Glomerular endothelial cell (primary cell): Measurements from ENCODE around the gene XAB2. TPM values are rescaled to one million over a fixed set of nuclear protein-coding genes. Genes with fewer than 3 reads are reported as not detected.

Experiments
- DNase-seq: peaks from one replicate; pipeline ENCODE4 v3.0.0-alpha.2; 2011; ENCODE audit warnings: low read depth, low spot score; ENCODE audit errors: extremely low read depth
- total RNA-seq: library from RNA; depleted of rRNA; stranded (reverse); fragments of >200 nt; gene quantifications from 2 replicates; pipeline ENCODE4 v1.2.3, GENCODE V29; 2015

XAB2 gene
- total RNA-seq: 40.5 and 46.3 TPM in 2 replicates

GRCh38 chr19:7629347-7630054 is at the start of gene XAB2, which contains the start of gene PET100:
Gene XAB2 (minus strand): TSS chr19:7629545. CDS start chr19:7629527, 18 bp downstream.
Gene PET100 (plus strand): TSS chr19:7629793. CDS start chr19:7629834, 41 bp downstream.
- DNase-seq: peak; percentile 97

GRCh38 chr19:7677669-7678311 is 48.4 kb upstream of the XAB2 start:
- no peak for DNase-seq

- no peak for DNase-seq
These were observed 47.5 kb upstream of the XAB2 start, which contains the start of gene MCEMP1 for GRCh38 chr19:7676854-7677253. Gene MCEMP1 (plus strand): TSS chr19:7677090. CDS start chr19:7677121, 31 bp downstream.

- no peak for DNase-seq
These were observed 47.0 kb upstream of the XAB2 start for GRCh38 chr19:7676376-7676775.

GRCh38 chr19:7674010-7675005 is 45.0 kb upstream of the XAB2 start:
- no peak for DNase-seq

- DNase-seq: no peak
These were observed 43.2 kb upstream of the XAB2 start for GRCh38 chr19:7672522-7672921.

GRCh38 chr19:7670790-7671189 is 41.4 kb upstream of the XAB2 start:
- DNase-seq: no peak

GRCh38 chr19:7670150-7670783 is 40.9 kb upstream of the XAB2 start:
- DNase-seq: no peak

GRCh38 chr19:7669641-7670040 is 40.3 kb upstream of the XAB2 start:
- DNase-seq: no peak

- no peak for DNase-seq
These were observed 39.5 kb upstream of the XAB2 start, which contains the start of gene RETN for GRCh38 chr19:7668842-7669241. Gene RETN (plus strand): TSS chr19:7669049. CDS start chr19:7669327, 278 bp downstream.

GRCh38 chr19:7665076-7665475 is 35.7 kb upstream of the XAB2 start:
- DNase-seq: no peak

- no peak for DNase-seq
These were observed 34.4 kb upstream of the XAB2 start for GRCh38 chr19:7663706-7664105.

GRCh38 chr19:7662657-7663056 is 33.3 kb upstream of the XAB2 start:
- no peak for DNase-seq

GRCh38 chr19:7661744-7662538 is 32.6 kb upstream of the XAB2 start:
- DNase-seq: no peak

- no peak for DNase-seq
These were observed 28.9 kb upstream of the XAB2 start for GRCh38 chr19:7658219-7658686.

- DNase-seq: no peak
These were observed 27.9 kb upstream of the XAB2 start for GRCh38 chr19:7657131-7657751.

GRCh38 chr19:7655581-7655980 is 26.2 kb upstream of the XAB2 start:
- DNase-seq: no peak

GRCh38 chr19:7654401-7654800 is 25.1 kb upstream of the XAB2 start:
- no peak for DNase-seq

GRCh38 chr19:7652061-7652641 is 22.8 kb upstream of the XAB2 start:
- no peak for DNase-seq
